GM19043 (cell line): ENCODE measurements around the gene HMCN1.
"Not testable (repeated sequence)": the region's sequence is repeated elsewhere in the genome, so short reads cannot be mapped to it uniquely, and the experiment has no call there.

ENCODE experiments used
- ATAC-seq: cut with Tn5 transposase; IDR thresholded peaks from one replicate; pipeline ENCODE4 v1.9.1; 2021; ENCODE audit warnings: low read depth; ENCODE audit not compliant: unreplicated experiment

The HMCN1 gene

GRCh38 chr1:185843986-185844385, 109.8 kb downstream of the HMCN1 start:
- ATAC-seq, result no peak

GRCh38 chr1:185846672-185847444, 112.7 kb downstream of the HMCN1 start:
- ATAC-seq, result no peak

- no peak for ATAC-seq
Measured at GRCh38 chr1:185849014-185849413, 114.8 kb downstream of the HMCN1 start.

GRCh38 chr1:185850366-185850765, 116.2 kb downstream of the HMCN1 start:
- ATAC-seq, result no peak

GRCh38 chr1:185853739-185854138, 119.5 kb downstream of the HMCN1 start:
- ATAC-seq, result no peak

GRCh38 chr1:185856482-185856881, 122.3 kb downstream of the HMCN1 start:
- no peak for ATAC-seq

- no peak for ATAC-seq
Measured at GRCh38 chr1:185857442-185857841, 123.3 kb downstream of the HMCN1 start.

- ATAC-seq, result no peak
Measured at GRCh38 chr1:185860311-185860710, 126.1 kb downstream of the HMCN1 start.

GRCh38 chr1:185860859-185861258, 126.7 kb downstream of the HMCN1 start:
- ATAC-seq, result no peak

GRCh38 chr1:185861630-185862029, 127.4 kb downstream of the HMCN1 start:
- ATAC-seq, result no peak

GRCh38 chr1:185862235-185862634, 128.0 kb downstream of the HMCN1 start:
- ATAC-seq, result no peak

GRCh38 chr1:185864331-185864730, 130.1 kb downstream of the HMCN1 start:
- no peak for ATAC-seq

- ATAC-seq, result no peak
Measured at GRCh38 chr1:185864889-185865517, 130.8 kb downstream of the HMCN1 start.

- no peak for ATAC-seq
Measured at GRCh38 chr1:185869590-185869989, 135.4 kb downstream of the HMCN1 start.

- ATAC-seq, result no peak
Measured at GRCh38 chr1:185871627-185872150, 137.5 kb downstream of the HMCN1 start.

- ATAC-seq, result no peak
Measured at GRCh38 chr1:185874246-185874645, 140.1 kb downstream of the HMCN1 start.

GRCh38 chr1:185880330-185880729, 146.1 kb downstream of the HMCN1 start:
- ATAC-seq, result no peak

- ATAC-seq, result no peak
Measured at GRCh38 chr1:185880779-185881333, 146.7 kb downstream of the HMCN1 start.

- no peak for ATAC-seq
Measured at GRCh38 chr1:185886046-185886445, 151.9 kb downstream of the HMCN1 start.

GRCh38 chr1:185886671-185887070, 152.5 kb downstream of the HMCN1 start:
- no peak for ATAC-seq

GRCh38 chr1:185892831-185893403, 158.7 kb downstream of the HMCN1 start:
- not testable (repeated sequence) for ATAC-seq
